HG03108 (cell line): Measurements from ENCODE around the gene CEP43.
A peak's percentile ranks its signal among the peaks of the same experiment; 100 is the strongest.

ENCODE experiments used
- ATAC-seq: cut with Tn5 transposase; IDR thresholded peaks from one replicate; pipeline ENCODE4 v1.9.1; 2021; ENCODE audit warnings: moderate library complexity; ENCODE audit not compliant: unreplicated experiment

CEP43 gene

DNA sequence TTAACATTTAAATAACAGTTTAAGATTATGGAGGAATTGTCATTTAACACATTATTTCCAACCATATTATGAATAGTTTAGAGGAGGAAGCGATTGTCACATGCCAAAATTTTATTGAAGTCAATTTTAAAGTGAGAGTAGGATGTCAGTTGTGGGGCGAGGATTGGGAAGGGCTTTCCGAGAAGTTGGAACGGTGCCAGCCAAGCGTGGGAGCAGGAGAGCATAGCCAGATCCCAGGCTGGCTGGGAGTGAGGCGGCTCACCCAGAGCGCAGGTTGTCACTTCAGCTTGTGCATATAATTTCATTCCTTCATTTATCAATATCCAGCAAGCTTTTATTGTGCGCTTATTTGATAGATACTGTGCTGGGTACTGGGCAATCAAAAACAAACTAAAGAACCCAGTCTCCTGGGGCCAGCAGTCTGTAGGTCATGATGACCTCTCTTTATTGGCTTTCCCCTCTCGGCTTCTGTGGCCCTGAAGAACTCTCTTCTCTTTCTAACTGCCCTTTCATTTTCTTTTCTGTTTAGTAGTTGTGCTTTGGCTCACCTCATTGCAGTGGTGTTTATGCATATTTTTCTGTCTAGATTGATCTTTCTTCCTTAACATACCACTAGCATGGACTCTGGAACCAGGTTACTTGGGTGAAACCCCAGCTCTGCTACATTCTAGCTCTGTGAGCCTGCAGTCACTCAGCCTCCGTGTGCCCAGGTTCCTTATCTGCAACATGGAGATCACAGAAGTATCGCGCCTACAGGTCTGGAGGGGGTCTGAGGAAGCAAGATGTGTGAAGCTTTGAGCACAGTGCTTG, 6.4 kb downstream of the CEP43 start:
- ATAC-seq = no peak

DNA sequence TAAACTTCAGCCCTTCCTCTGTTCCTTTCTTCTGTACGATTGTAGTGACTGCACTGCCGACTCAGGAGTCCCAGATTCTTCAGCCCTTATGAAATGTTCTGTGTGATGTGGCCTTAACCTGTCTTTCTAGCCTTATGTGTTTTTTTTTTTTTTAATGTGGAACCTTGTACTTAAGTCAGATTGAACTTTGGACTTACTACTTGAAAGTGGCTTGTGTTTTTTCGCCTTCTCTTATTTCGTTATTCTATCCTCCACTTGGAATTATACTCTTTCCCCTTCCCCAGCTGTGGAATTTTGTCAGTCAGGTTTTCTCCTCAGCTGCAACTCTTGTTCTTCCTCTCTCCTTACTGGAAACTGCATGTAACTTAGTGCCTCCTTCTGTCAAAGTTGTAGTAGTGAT, 8.8 kb downstream of the CEP43 start:
- ATAC-seq = no peak

DNA sequence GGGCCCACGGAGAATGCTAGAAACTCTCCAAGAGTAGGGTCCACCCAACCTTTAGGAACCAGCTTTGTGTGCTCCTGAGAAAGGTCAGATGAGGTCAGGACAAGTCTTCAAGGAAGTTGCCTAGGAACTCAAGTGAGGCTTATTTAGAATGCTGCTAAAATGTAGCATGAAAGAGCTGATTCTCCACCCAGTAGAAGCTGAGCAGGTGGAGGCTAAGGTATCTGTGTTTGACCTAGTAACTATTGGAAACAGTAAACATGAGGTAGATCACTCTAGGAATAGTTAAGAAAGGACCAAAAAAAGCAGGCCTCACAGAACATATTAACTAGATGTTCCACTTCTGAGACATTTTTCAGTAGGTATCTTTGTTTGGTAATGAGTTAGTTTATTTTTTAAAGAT, 13.9 kb downstream of the CEP43 start:
- no peak for ATAC-seq

DNA sequence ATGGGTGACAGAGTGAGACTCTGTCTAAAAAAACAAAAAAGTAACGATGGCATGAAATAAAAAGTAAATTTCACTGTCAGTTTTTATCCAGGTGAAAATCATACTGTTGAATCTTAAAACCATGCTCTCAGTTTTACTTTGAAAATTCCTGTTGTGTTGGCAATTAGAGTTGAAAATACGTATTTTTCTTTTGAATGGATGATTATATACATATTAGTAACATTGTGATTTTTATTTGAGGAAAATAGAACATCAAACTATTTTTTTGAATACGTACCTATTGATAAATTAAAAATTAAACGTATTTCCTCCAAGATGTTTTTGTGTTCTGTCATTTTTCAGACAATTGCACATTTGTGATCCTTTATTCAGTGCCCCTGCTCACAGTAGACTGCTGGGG, 14.7 kb downstream of the CEP43 start:
- no peak for ATAC-seq

DNA sequence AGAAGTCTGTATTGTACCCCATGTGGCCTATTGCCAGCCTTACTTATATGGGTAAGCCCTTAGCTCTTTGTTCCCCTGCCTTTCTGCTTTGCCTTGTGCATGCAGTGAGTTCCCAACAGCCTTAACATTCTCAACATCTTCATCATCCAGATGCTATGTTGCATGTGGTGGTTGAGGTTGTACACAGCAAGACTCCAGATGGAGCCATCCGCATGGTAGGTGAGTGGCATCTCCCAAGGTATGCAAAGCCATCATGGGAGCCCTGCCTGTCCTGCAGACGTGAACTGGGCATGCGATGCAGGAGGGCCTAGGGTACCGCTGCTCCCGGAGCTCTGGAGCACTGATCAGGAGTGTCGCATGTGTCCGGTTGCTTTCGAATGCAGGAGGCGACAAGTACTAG, 16.1 kb downstream of the CEP43 start:
- no peak for ATAC-seq

DNA sequence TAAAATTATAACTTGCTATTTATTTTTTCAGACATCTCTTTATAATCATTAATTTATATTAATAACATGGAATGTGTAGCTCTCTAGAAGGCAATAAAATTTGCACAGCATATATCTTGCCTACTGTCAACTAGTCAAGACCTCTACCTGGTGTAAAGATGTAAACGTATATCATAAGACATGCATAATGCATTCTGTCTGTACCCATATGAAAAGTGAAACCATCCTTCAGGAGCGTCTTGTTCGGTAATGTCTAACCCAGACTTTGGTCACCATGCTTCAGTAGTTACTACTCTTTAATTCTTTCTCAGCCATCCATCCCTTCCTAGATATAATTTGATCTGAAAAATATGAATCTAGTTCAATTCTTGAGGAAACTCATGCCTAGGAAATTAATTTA, 21.0 kb downstream of the CEP43 start:
- ATAC-seq = peak; percentile 76

DNA sequence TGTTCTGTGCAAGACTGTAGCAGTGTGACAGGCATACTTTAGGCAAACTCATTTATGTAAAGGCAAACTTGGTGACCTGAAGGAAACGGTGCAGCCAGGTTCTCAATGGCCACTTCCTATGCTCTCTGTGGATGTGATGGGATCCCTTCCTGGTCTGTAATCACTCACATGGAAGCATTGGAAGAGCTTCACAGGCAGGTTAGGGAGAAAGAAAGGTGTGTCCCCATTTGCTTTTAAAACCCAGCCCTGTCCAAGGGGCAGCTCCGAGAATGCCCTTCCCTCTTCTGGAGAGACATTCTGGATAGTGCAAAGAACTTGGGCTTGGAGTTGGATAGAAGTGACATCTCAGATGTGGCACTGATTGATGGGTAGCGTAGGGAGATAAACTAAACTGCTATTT, 28.1 kb downstream of the CEP43 start:
- ATAC-seq = no peak

DNA sequence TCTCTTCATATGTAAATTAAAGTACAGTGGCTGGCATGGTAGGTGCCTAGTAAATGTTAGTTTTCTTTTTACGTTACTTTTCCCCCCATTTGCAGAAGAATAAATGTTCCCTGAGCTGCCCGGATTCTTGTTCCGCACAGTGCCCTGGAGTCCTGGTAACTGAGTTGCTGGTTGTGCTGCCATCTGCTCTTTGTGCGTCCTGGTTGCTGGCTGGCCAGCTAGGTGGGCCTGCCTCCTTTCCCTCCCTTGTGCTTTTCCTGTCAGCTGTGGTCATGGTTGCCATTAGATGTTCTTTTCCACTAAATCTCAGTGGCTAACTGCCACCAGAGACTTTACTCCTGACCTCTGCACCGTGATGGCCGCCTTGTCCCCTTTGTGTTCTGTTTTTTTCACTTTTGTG, 28.6 kb downstream of the CEP43 start:
- ATAC-seq = no peak

DNA sequence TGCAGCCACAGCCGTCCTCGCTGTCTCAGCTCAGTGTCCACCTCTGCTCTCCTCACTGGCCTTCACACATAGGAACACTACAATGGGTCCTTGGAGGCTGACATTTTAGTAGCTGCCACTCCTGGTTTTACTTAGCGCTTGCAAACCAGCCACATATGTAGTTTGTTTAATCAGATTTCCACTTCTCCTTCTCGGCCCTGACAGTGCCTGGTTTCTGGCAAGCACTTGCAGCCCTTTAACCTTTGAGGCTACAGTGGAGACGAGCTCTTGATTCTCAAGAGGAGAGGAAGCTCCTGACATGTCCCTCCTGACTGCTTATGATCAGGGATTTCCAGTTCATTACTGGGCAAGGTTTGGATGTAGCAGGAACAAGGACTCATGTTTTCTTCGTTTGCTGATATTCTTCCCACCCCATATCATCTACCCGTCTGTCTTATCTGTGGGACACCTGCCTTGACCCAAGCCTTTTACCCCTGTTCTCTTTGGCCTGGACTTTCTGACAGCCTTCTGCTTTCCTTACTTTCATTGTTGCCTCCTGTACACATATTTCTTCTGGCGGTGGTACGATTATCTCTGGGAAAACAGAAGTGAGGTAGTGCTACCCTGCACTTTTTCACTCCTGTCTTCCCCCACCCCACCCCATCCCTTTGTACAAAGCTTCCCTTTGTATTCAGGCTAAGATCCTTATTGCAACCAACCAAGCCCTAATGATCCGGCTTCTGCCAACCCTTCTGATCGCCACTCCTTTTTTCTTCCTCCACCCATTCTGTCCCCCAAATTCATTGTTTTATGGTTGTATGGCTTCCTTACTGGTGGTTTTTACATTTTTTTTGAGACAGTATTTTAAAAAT, 31.2 kb downstream of the CEP43 start:
- no peak for ATAC-seq

DNA sequence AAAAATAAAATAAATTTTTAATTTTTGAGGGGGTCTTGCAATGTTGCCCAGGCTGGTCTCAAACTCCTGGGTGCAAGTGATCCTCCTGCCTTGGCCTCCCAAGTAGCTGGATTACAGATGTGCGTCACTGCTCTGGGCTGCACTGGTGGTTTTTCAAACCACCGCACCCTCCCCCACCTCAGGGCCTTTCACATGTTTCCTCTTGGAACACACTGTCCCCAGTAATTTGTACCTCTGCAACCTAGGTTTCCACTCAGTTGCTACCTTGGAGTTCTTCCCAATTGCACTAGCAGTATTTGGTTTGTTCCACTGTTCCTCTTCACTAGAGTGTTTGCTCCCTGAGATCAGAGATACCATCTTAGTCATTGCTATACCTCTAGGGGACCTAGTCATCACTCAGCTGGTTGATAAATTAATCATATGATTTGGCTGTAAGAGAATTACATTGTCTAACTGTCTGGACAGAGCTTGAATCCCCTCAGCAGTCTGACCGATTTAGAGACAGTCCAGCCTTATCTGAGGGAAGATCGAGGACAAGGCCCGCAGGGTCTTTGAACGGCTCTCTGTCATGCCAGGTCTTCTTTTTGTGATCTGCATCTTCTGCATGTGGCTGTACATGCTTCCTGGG, 32.0 kb downstream of the CEP43 start:
- ATAC-seq = no peak

DNA sequence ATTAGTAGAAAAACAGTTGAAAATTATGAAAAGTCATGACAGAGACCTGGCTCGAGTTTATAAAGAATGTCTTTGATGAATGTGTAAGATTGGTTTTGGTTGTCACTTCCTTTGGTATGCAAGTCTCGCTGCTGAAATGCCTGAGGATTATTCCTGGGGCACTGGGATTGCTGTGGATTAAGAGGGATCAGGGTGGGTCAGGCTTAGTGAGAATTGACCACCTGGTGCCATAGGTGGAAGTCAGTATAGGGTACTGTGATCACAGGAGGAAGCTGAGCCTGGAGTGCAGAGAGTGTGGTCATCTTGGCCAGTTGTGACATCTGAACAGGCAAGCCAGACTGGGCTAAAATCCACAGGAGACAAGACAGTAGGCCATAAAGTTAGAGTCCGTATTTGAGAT, 34.9 kb downstream of the CEP43 start:
- no peak for ATAC-seq

DNA sequence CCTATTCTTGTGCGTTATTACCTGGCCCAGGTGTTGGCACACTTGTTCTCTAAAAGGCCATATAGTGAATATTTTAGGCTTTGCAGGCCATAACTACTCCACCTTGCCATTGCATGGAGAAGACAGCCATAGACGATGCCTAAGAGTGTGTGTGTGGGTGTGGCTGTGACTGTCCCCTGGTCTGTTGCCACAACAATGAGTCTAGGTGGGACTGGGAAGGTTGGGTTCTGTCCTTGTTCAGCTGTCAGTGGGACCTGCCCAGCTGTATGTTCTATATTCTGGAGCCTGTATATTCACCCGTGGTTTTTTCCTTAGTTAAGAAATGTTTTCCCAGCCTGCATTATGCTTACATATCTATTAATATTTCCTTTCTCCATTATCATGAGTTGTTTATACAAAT, 38.6 kb downstream of the CEP43 start:
- ATAC-seq = no peak

DNA sequence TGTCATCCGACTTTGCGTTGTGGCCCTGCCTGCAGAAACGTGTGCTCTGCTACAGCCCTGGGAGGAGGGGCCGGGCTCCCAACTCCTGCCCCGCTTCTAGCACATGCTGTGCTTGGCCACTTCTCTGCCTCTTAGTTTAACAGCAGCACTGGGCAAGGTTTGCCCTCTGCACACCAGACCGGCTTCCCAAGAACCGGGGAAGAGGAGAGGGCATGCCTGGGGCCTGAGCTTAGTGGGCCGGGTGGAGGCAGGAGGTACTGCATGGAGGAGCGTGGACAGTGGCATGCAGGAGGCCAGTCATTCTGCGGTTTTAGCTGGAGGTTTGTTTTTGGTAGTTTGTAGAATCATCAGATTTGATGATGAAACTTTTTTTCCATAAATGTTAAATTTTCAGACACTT, 45.5 kb downstream of the CEP43 start:
- no peak for ATAC-seq

DNA sequence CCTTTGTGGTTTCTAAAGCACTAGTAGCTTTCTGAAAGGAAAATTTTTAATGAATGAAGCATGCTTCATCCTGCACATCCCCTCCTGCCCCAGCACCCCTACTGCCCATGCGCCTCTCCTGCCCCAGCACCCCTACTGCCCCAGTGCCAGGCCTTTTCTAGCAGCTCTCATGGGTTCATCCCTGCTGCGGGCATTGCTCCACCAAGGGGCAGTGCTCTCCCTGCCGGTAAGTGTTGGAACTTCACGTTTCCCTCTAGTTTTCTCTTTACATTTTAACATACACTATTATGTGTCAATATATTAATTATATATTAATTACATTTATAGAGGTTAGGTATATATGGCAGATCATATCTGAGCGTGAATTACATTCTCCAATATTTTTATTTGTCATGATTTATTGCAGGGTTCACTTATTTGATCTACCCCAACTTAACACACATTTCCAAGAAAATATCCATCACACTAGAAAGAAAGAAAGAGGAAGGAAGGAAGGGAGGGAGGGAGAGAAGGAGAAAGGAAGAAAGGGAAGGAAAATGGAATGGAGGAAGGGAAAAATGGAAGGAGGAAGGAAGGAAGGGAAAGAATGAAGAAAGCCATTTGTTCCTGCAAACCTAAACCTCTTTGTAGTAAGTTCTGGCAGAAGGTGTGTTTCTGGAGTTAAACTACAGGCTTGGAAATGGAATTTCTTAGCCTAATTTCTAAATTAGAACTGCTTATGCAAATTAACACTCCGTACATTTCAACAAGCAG, 46.8 kb downstream of the CEP43 start:
- ATAC-seq = no peak

DNA sequence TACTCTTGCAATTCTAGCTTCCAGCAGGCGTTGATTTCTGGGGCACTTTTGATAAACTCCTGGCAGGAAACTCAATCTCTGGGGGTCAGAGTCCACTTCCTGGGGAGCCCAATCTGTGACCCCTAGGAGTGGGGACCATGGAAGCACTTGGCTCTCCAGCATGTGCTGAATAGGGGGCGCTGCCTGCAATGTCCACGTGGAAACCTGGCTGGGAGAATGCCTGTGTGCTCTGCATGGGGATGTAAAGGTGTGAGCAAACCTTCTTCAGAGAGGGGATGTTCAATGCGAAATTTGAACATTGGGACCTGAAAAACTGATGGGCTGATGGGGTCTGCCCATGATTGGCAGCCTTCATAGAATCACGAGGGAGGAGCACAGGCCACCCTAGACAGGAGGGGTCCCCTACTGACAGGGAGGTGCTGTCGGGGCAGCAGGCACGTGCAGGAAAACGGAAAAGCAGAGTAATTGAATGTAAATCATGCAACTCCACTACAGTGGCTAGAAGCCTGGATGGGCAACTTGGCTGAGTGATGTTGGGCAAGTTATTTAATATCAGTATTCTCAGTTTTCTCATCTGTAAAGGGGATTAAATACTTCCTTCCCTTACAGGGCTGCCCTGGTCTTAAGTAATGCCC, 47.8 kb downstream of the CEP43 start:
- ATAC-seq = peak; percentile 3

DNA sequence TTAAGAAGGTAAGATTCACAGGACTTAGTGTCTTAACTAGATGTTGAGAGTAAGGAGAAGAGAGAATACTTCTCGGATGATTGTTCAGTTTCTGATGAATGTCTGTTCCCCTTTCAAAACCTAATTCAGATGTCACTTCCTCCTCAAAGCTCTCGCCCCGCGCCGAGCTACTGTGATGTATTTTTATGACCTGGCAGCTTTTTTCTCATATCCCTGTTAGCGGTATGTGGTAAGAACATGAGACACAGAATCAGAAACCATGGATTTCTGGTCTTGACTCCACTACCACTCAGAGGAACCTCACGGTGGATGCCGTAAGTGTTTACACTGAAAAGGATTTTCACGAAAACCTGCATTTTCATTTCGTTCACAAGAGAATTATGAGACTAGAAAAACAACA, 48.4 kb downstream of the CEP43 start:
- peak; percentile 73 for ATAC-seq
